K562 (cell line): ENCODE data around the gene JPT1. TPM values are rescaled to one million over a fixed set of nuclear protein-coding genes. Genes with fewer than 3 reads are reported as not detected.

Experiments used
- ATAC-seq: fragments of 200-7000 bp; cut with Tn5 transposase; 3 replicates; pipeline ENCODE4 v1.9.1; 2020; ENCODE audit warnings: moderate library complexity
- BruUV-seq: library from RNA; stranded (reverse); fragments of 400-500 nt; replicated peaks from 2 replicates; lab custom pipeline; 2021; lab: Mats Ljungman, UMichigan
- CTCF ChIA-PET: fragments of 300-600 bp; formaldehyde crosslinking; extraction: SDS; loops from one replicate; lab custom pipeline; 2021; ENCODE audit warnings: low intra/inter-chr PET ratio; lab: Yijun Ruan, JAX
- POLR2A ChIA-PET: fragments of 300-600, 350-650 bp; sonication (Branson Sonifier 250); formaldehyde crosslinking; extraction: SDS; loops from one replicate; lab custom pipeline; 2021; ENCODE audit warnings: antibody characterized with exemption, inconsistent platforms; lab: Yijun Ruan, JAX
- DNase-seq, 4 experiments: peaks; one replicate each; pipeline versions ENCODE4 v3.0.0 to v3.0.0-alpha.2; 2011 to 2018; ENCODE audit warnings: low spot score in 3 of 4, mixed read lengths in 3 of 4; ENCODE audit errors: extremely low read depth in 1 of 4
- FAIRE-seq: peaks from 2 replicates; lab custom pipeline; 2011; peaks lifted over from hg19 to GRCh38; lab: Jason Lieb, UNC
- H2AFZ ChIP-seq: 2 replicates; pipeline ENCODE4 v1.6.0; 2011; ENCODE audit warnings: low read depth, low read length, control low read depth, inconsistent platforms
- H3K27ac ChIP-seq: fragments of 200-600 bp; 3 replicates; pipeline ENCODE4 v1.8.0; 2011; ENCODE audit warnings: low read depth, mild to moderate bottlenecking, control low read depth, inconsistent platforms, low read length, moderate library complexity, mixed read lengths; ENCODE audit errors: extremely low read depth
- H3K27me3 ChIP-seq, 2 experiments: fragments of 300-600 bp in 1 of 2; 2 replicates in 1 of 2; 3 replicates in 1 of 2; pipeline versions ENCODE4 v1.6.0 to v1.8.0; 2011; ENCODE audit warnings: inconsistent platforms in 2 of 2, low read length in 2 of 2, mild to moderate bottlenecking in 1 of 2, mixed read lengths in 1 of 2, moderate library complexity in 1 of 2; ENCODE audit not compliant: control insufficient read depth in 2 of 2, insufficient read depth in 2 of 2
- H3K36me3 ChIP-seq: fragments of 300-600 bp; 3 replicates; pipeline ENCODE4 v1.8.0; 2011; ENCODE audit warnings: mild to moderate bottlenecking, low read length, inconsistent platforms; ENCODE audit not compliant: control insufficient read depth, insufficient read depth
- H3K4me1 ChIP-seq, 2 experiments: fragments of 200-600 bp in 1 of 2; replicated peaks in 1 of 2; 2 replicates in 1 of 2; 3 replicates in 1 of 2; pipeline versions ENCODE4 v1.5.1 to v1.8.0; 2011; ENCODE audit warnings: inconsistent platforms in 2 of 2, low read length in 2 of 2, mild to moderate bottlenecking in 1 of 2, mixed read lengths in 1 of 2, moderate library complexity in 1 of 2; ENCODE audit not compliant: control insufficient read depth in 2 of 2, insufficient read depth in 2 of 2
- H3K4me2 ChIP-seq: 2 replicates; pipeline ENCODE4 v1.6.1; 2011; ENCODE audit warnings: low read length, control low read depth, inconsistent platforms, mixed read lengths; ENCODE audit not compliant: insufficient read depth
- H3K4me3 ChIP-seq: fragments of 200-600 bp; sonication (generic), shearing (Covaris generic); 2 replicates; pipeline ENCODE4 v1.5.1; 2016; ENCODE audit warnings: control low read depth, inconsistent platforms
- H3K79me2 ChIP-seq: fragments of 200-600 bp; 3 replicates; pipeline ENCODE4 v1.8.0; 2011; ENCODE audit warnings: low read length, inconsistent platforms; ENCODE audit not compliant: control insufficient read depth, insufficient read depth
- H3K9ac ChIP-seq, 2 experiments: 2 replicates each; pipeline versions ENCODE4 v1.6.0 to v1.6.1; 2011; ENCODE audit warnings: low read depth in 2 of 2, low read length in 2 of 2, control low read depth in 1 of 2, inconsistent platforms in 1 of 2, mild to moderate bottlenecking in 1 of 2, mixed read lengths in 1 of 2; ENCODE audit not compliant: insufficient read depth in 1 of 2
- H3K9me1 ChIP-seq: one replicate; pipeline ENCODE4 v1.6.0; 2011; ENCODE audit warnings: inconsistent platforms, mild to moderate bottlenecking, low read length, moderate library complexity; ENCODE audit not compliant: control insufficient read depth, insufficient read depth
- H3K9me3 ChIP-seq: replicated peaks from 2 replicates; pipeline ENCODE4 v1.5.1; 2011; ENCODE audit warnings: low read depth, low read length, inconsistent platforms; ENCODE audit not compliant: control insufficient read depth, insufficient read depth
- H4K20me1 ChIP-seq: replicated peaks from 2 replicates; pipeline ENCODE4 v1.6.1; 2011; ENCODE audit warnings: low read length, inconsistent platforms, mixed read lengths; ENCODE audit not compliant: control insufficient read depth, insufficient read depth
- ADNP ChIP-seq: fragments of 200-800 bp; sonication (Bioruptor generic); IDR thresholded peaks from 2 replicates; pipeline ENCODE4 v1.6.1; 2016; ENCODE audit warnings: missing genetic modification characterization, missing compliant biosample characterization
- AFF4 ChIP-seq: sonication (generic); formaldehyde crosslinking; IDR thresholded peaks from 2 replicates; pipeline ENCODE4 v1.8.0; 2023; ENCODE audit warnings: mild to moderate bottlenecking, missing genetic modification reagents
- BRCA1 ChIP-seq, 2 experiments: fragments of 450-650 bp in 1 of 2; sonication (generic) in 1 of 2; formaldehyde crosslinking in 1 of 2; IDR thresholded peaks; 2 replicates each; pipeline versions ENCODE4 v1.5.0 to v1.6.1; 2017 to 2020; ENCODE audit warnings: mild to moderate bottlenecking in 1 of 2, missing genetic modification reagents in 1 of 2
- CSDE1 ChIP-seq, 2 experiments: fragments of 450-650 bp; IDR thresholded peaks; 2 replicates each; pipeline ENCODE4 v1.6.1; 2016; ENCODE audit warnings: mild to moderate bottlenecking in 1 of 2
- IRF9 ChIP-seq: fragments of 450-650 bp; IDR thresholded peaks from 2 replicates; pipeline ENCODE4 v1.6.1; 2016; ENCODE audit warnings: missing biosample characterization, missing genetic modification characterization
- MCM3 ChIP-seq: fragments of 450-650 bp; IDR thresholded peaks from 2 replicates; pipeline ENCODE4 v1.6.1; 2016
- TCF7 ChIP-seq: sonication (generic); IDR thresholded peaks from 2 replicates; pipeline ENCODE4 v1.6.1; 2016; ENCODE audit warnings: antibody characterized with exemption, borderline replicate concordance
- YY1 ChIP-seq, 3 experiments: IDR thresholded peaks; 2 replicates each; pipeline ENCODE4 v1.6.1; 2011; ENCODE audit warnings: low read length in 2 of 3, mild to moderate bottlenecking in 2 of 3, moderate library complexity in 2 of 3, borderline replicate concordance in 1 of 3, control low read depth in 1 of 3, low read depth in 1 of 3; ENCODE audit not compliant: insufficient read depth in 3 of 3, insufficient replicate concordance in 2 of 3, control insufficient read depth in 1 of 3, insufficient read length in 1 of 3; ENCODE audit errors: extremely low read depth in 1 of 3
- ZBTB8A ChIP-seq: fragments of 450-650 bp; IDR thresholded peaks from 2 replicates; pipeline ENCODE4 v1.6.1; 2018; ENCODE audit warnings: mild to moderate bottlenecking, moderate library complexity; ENCODE audit not compliant: partially characterized antibody
- WGBS: fragments of 100-300 bp; shearing (Covaris generic); methylation state at CpG from one replicate; pipeline ENCODE4 v1.1.6; 2016; ENCODE audit warnings: low coverage, mixed read lengths; ENCODE audit not compliant: insufficient coverage; ENCODE audit errors: missing lambda C conversion rate; 5-methylcytosine and 5-hydroxymethylcytosine counted together
- in situ Hi-C: fragments of 300-500 bp; cut with MboI; formaldehyde crosslinking; loops from 4 replicates; pipeline ENCODE4 v1.15.0; 2018; ENCODE audit warnings: inconsistent platforms, mixed read lengths
- intact Hi-C: fragments of 100-400 bp; cut with micrococcal nuclease; formaldehyde crosslinking; loops from 2 replicates; pipeline ENCODE4 v1.14.2; 2022
- polyA plus RNA-seq, 8 experiments: library from polyadenylated mRNA; depleted of rRNA in 4 of 8; stranded (reverse) in 5 of 8; unstranded in 3 of 8; fragments of >200 nt; fragmentation: Nextera tagmentation in 2 of 8; fragmentation: Illumina TruSeq in 1 of 8; extraction: Ambion mirVana in 2 of 8; extraction: Trizol in 1 of 8; gene quantifications; 2 replicates each; pipeline versions ENCODE4 v1.2.1 to v1.2.3, GENCODE V29; 2011 to 2014; ENCODE audit warnings: inconsistent platforms in 1 of 8, missing spikeins in 1 of 8
- total RNA-seq, 7 experiments: library from RNA; depleted of rRNA in 6 of 7; stranded (reverse); fragments of >200 nt in 6 of 7; fragmentation: Illumina TruSeq in 2 of 7; extraction: Trizol in 2 of 7; gene quantifications; 2 replicates each; pipeline versions ENCODE4 v1.2.1 to v1.2.3, GENCODE V29; 2011 to 2021; ENCODE audit warnings: low replicate concordance in 1 of 7
- TF ChIP-seq, protein P1 (sequence below), 2 experiments: fragments of 450-650 bp; IDR thresholded peaks; 2 replicates each; pipeline ENCODE4 v1.6.1; 2018; ENCODE audit warnings: mild to moderate bottlenecking in 2 of 2, low read depth in 1 of 2; ENCODE audit not compliant: partially characterized antibody in 2 of 2

JPT1 gene
- total and polyA plus RNA-seq, 9 of the 15 experiments (the other 6 are each of a cell fraction or from before 2014, with no cell fraction given), result 56.7 to 292 (median 144) TPM

- intact Hi-C loops, result no loop called here
- Histone ChIP-seq H3K79me2 (no peaks in the 10 kb centered on the region), H3K4me1 (peaks cover 5 to 21% of the 10 kb centered on the region in 2 experiments; a peak in 4 of 5 replicates), H3K4me2 (no peak overlapping the region), H3K9ac (peak overlapping the region in 1 of 2 experiments; percentile 30; a peak in 1 of 4 replicates), H3K9me1 (no peaks in the 10 kb centered on the region), H4K20me1 (no peaks in the 10 kb centered on the region), H3K27me3 (no peaks in the 10 kb centered on the region), H3K4me3 (no peak overlapping the region), H2AFZ (no peak overlapping the region), H3K9me3 (no peaks in the 10 kb centered on the region), H3K36me3 (no peaks in the 10 kb centered on the region), H3K27ac (no peak overlapping the region)
- POLR2A ChIA-PET, result interaction anchor here (0.7 to 1.0 kb wide), 6 partner anchors 9 to 64 kb away, joined by 3 to 4 read pairs (median 3); no protein-coding TSS in a partner anchor
- 59% methylated on average over 14 of the region's 14 CpGs for whole genome bisulfite sequencing
- FAIRE-seq, result no peak
- in situ Hi-C loops, result no loop called here
- no peak for DNase-seq
- CTCF ChIA-PET, result interaction anchor here (0.7 kb wide), 1 partner anchor 13 kb away, joined by 3 read pairs; no protein-coding TSS in a partner anchor
- BruUV-seq, result no TSS peak
- no peak; the same call in 2 of the 3 replicates for ATAC-seq
- no peak for TF ChIP-seq AFF4 (CRISPR knock-in tag)
- no peak for TF ChIP-seq MCM3
- TF ChIP-seq IRF9, result no peak
- no peak for TF ChIP-seq CSDE1 (IDR thresholded peaks at IDR 0.05)
- TF ChIP-seq YY1 (IDR thresholded peaks at IDR 0.05; ENCODE audit: borderline replicate concordance in 1 of 3, control insufficient read depth in 1 of 3, extremely low read depth in 1 of 3, insufficient read depth in 3 of 3, insufficient read length in 1 of 3, insufficient replicate concordance in 2 of 3, low read depth in 1 of 3, low read length in 2 of 3), result no peak
- TF ChIP-seq BRCA1 (IDR thresholded peaks at IDR 0.05), result no peak
- TF ChIP-seq BRCA1 (CRISPR knock-in tag; IDR thresholded peaks at IDR 0.05), result no peak
- no peak for TF ChIP-seq ZBTB8A
- no peak for TF ChIP-seq ADNP (tag)
- TF ChIP-seq, protein P1, sequence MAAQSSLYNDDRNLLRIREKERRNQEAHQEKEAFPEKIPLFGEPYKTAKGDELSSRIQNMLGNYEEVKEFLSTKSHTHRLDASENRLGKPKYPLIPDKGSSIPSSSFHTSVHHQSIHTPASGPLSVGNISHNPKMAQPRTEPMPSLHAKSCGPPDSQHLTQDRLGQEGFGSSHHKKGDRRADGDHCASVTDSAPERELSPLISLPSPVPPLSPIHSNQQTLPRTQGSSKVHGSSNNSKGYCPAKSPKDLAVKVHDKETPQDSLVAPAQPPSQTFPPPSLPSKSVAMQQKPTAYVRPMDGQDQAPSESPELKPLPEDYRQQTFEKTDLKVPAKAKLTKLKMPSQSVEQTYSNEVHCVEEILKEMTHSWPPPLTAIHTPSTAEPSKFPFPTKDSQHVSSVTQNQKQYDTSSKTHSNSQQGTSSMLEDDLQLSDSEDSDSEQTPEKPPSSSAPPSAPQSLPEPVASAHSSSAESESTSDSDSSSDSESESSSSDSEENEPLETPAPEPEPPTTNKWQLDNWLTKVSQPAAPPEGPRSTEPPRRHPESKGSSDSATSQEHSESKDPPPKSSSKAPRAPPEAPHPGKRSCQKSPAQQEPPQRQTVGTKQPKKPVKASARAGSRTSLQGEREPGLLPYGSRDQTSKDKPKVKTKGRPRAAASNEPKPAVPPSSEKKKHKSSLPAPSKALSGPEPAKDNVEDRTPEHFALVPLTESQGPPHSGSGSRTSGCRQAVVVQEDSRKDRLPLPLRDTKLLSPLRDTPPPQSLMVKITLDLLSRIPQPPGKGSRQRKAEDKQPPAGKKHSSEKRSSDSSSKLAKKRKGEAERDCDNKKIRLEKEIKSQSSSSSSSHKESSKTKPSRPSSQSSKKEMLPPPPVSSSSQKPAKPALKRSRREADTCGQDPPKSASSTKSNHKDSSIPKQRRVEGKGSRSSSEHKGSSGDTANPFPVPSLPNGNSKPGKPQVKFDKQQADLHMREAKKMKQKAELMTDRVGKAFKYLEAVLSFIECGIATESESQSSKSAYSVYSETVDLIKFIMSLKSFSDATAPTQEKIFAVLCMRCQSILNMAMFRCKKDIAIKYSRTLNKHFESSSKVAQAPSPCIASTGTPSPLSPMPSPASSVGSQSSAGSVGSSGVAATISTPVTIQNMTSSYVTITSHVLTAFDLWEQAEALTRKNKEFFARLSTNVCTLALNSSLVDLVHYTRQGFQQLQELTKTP (IDR thresholded peaks at IDR 0.05; ENCODE audit: low read depth in 1 of 2, partially characterized antibody in 2 of 2), result no peak
- no peak for TF ChIP-seq TCF7
These were observed 50.4 kb downstream of the JPT1 start for GRCh38 chr17:75103601-75104554.
